B cell (primary cell): Measurements from ENCODE around the gene ZFYVE21. TPM values are rescaled to one million over a fixed set of nuclear protein-coding genes. Genes with fewer than 3 reads are reported as not detected.

Experiments used
- ATAC-seq: fragments of 200-7000 bp; cut with Tn5 transposase; one replicate; pipeline ENCODE4 v1.10.0; 2021; ENCODE audit warnings: low read depth, mild to moderate bottlenecking, moderate number of reproducible peaks, moderate library complexity
- CTCF ChIA-PET: fragments of 350-600 bp; sonication (Branson Sonifier 250); formaldehyde crosslinking; loops from one replicate; lab custom pipeline; 2021; ENCODE audit warnings: antibody characterized with exemption, inconsistent platforms; lab: Charles Lee
- POLR2A ChIA-PET: fragments of 350-600 bp; sonication (Branson Sonifier 250); formaldehyde crosslinking; loops from one replicate; lab custom pipeline; 2021; ENCODE audit warnings: antibody characterized with exemption; lab: Charles Lee
- DNase-seq: peaks from one replicate; pipeline ENCODE4 v3.0.0; 2013
- H2AFZ ChIP-seq: 2 replicates; pipeline ENCODE4 v1.6.1; 2012; ENCODE audit warnings: mild to moderate bottlenecking, low read depth, low read length; ENCODE audit not compliant: insufficient read depth, poor library complexity, severe bottlenecking
- H3K27ac ChIP-seq, 2 donors: 1 replicate in 1 of 2; 2 replicates in 1 of 2; pipeline ENCODE4 v1.5.1; 2012 to 2013; ENCODE audit warnings: low read length in 2 of 2, mild to moderate bottlenecking in 2 of 2, moderate library complexity in 1 of 2
- H3K27me3 ChIP-seq, 4 experiments: fragments of 200-600 bp in 1 of 4; sonication (generic) in 1 of 4; replicated peaks in 1 of 4; 1 replicate in 2 of 4; 2 replicates in 2 of 4; pipeline versions ENCODE4 v1.6.1 to v1.7.0; 2013 to 2016; ENCODE audit warnings: low read length in 3 of 4, mild to moderate bottlenecking in 2 of 4, mixed read lengths in 1 of 4, moderate library complexity in 1 of 4; ENCODE audit not compliant: insufficient read depth in 4 of 4, control insufficient read depth in 3 of 4; ENCODE audit errors: control extremely low read depth in 1 of 4
- H3K36me3 ChIP-seq, 2 experiments: replicated peaks in 1 of 2; 1 replicate in 1 of 2; 2 replicates in 1 of 2; pipeline versions ENCODE4 v1.6.1 to v1.7.1; 2013; ENCODE audit warnings: low read length in 1 of 2; ENCODE audit not compliant: insufficient read depth in 2 of 2, control insufficient read depth in 1 of 2; ENCODE audit errors: control extremely low read depth in 1 of 2, extremely low read depth in 1 of 2
- H3K4me1 ChIP-seq, 2 donors: fragments of 200-600 bp in 1 of 2; sonication (generic) in 1 of 2; 1 replicate in 1 of 2; 2 replicates in 1 of 2; pipeline versions ENCODE4 v1.5.1 to v1.6.1; 2013 to 2017; ENCODE audit warnings: low read length in 2 of 2; ENCODE audit not compliant: control insufficient read depth in 2 of 2, insufficient read depth in 2 of 2
- H3K4me2 ChIP-seq: replicated peaks from 2 replicates; pipeline ENCODE3; 2012; ENCODE audit warnings: mild to moderate bottlenecking, low read depth, low read length; ENCODE audit not compliant: poor library complexity, severe bottlenecking
- H3K4me3 ChIP-seq, 5 experiments: fragments of 200-600 bp in 1 of 5; sonication (generic) in 1 of 5; 1 replicate in 3 of 5; 2 replicates in 2 of 5; pipeline versions ENCODE4 v1.5.1 to v1.7.0; 2011 to 2016; ENCODE audit warnings: low read length in 4 of 5, mild to moderate bottlenecking in 4 of 5, low read depth in 2 of 5, control low read depth in 1 of 5, moderate library complexity in 1 of 5; ENCODE audit not compliant: insufficient read depth in 1 of 5; ENCODE audit errors: control extremely low read depth in 1 of 5, extremely low read depth in 1 of 5
- H3K79me2 ChIP-seq: fragments of 200-600 bp; sonication (generic); one replicate; pipeline ENCODE4 v1.6.0; 2016; ENCODE audit warnings: low read length; ENCODE audit not compliant: control insufficient read depth, insufficient read depth
- H3K9ac ChIP-seq: fragments of 200-600 bp; sonication (generic); 2 replicates; pipeline ENCODE4 v1.6.1; 2017; ENCODE audit warnings: mild to moderate bottlenecking, low read length, moderate library complexity
- H3K9me3 ChIP-seq, 3 donors: one replicate each; pipeline versions ENCODE4 v1.6.1 to v1.7.1; 2013; ENCODE audit warnings: low read length in 2 of 3; ENCODE audit not compliant: control insufficient read depth in 2 of 3, insufficient read depth in 1 of 3; ENCODE audit errors: control extremely low read depth in 1 of 3
- H4K20me1 ChIP-seq: 2 replicates; pipeline ENCODE4 v1.6.0; 2012; ENCODE audit warnings: mild to moderate bottlenecking, low read length; ENCODE audit not compliant: insufficient read depth, control insufficient read depth, poor library complexity, severe bottlenecking
- H3K27ac Mint-ChIP-seq: one replicate; pipeline ENCODE4 v1.8.0; 2021; ENCODE audit warnings: mixed read lengths
- H3K27me3 Mint-ChIP-seq: one replicate; pipeline ENCODE4 v1.8.0; 2021; ENCODE audit warnings: mixed read lengths
- H3K4me1 Mint-ChIP-seq: one replicate; pipeline ENCODE4 v1.8.0; 2021; ENCODE audit warnings: mixed read lengths
- H3K4me3 Mint-ChIP-seq: one replicate; pipeline ENCODE4 v1.8.0; 2021; ENCODE audit warnings: mixed read lengths
- H3K9me3 Mint-ChIP-seq: one replicate; pipeline ENCODE4 v1.8.0; 2022; ENCODE audit warnings: mixed read lengths; ENCODE audit not compliant: insufficient read depth
- CTCF ChIP-seq: fragments of 200-600 bp; IDR thresholded peaks from one replicate; pipeline ENCODE4 v1.8.0; 2022; ENCODE audit warnings: antibody characterized with exemption, mild to moderate bottlenecking
- EZH2 ChIP-seq: IDR thresholded peaks from 2 replicates; pipeline ENCODE4 v1.6.1; 2012; ENCODE audit warnings: borderline replicate concordance, low read depth, mild to moderate bottlenecking, moderate library complexity, low read length; ENCODE audit not compliant: insufficient read depth, poor library complexity, severe bottlenecking
- WGBS: methylation state at CpG from one replicate; pipeline ENCODE4 v1.1.5; 2013; ENCODE audit warnings: missing lambda C conversion rate; ENCODE audit not compliant: insufficient coverage; 5-methylcytosine and 5-hydroxymethylcytosine counted together
- intact Hi-C: fragments of 100-400 bp; cut with micrococcal nuclease; formaldehyde crosslinking; loops from one replicate; pipeline ENCODE4 v1.10.0; 2022
- polyA plus RNA-seq: library from polyadenylated mRNA; depleted of rRNA; stranded (reverse); fragments of >200 nt; gene quantifications from 2 replicates; pipeline ENCODE4 v1.2.3, GENCODE V29; 2012
- total RNA-seq, 2 donors: library from RNA; stranded (reverse); fragments of 120-200 nt in 1 of 2; gene quantifications; 1 replicate in 1 of 2; 2 replicates in 1 of 2; pipeline versions ENCODE4 v1.2.3 to v1.2.4, GENCODE V29; 2013 to 2022

The ZFYVE21 gene
- total and polyA plus RNA-seq, 2 donors (not counting 1 experiment from before 2014, with no cell fraction given): 17.0 to 18.6 TPM

GRCh38 chr14:103721334-103722120 is 5.9 kb downstream of the ZFYVE21 start:
- peaks cover 23% of the 10 kb centered on the region for H3K4me1 Mint-ChIP-seq
- Histone ChIP-seq H3K27ac (no peak overlapping the region), H3K9ac (no peak overlapping the region), H4K20me1 (peaks cover 31% of the 10 kb centered on the region), H3K4me2 (no peak overlapping the region), H3K36me3 (no peaks in the 10 kb centered on the region), H3K79me2 (peaks cover 33% of the 10 kb centered on the region), H3K27me3 (no peaks in the 10 kb centered on the region), H3K9me3 (no peaks in the 10 kb centered on the region), H3K4me3 (no peak overlapping the region), H3K4me1 (peaks cover 4 to 6% of the 10 kb centered on the region in 2 donors), H2AFZ (no peak overlapping the region)
- DNase-seq (no peak), ATAC-seq (no peak)
- no peak overlapping the region for H3K4me3 Mint-ChIP-seq
- no peaks in the 10 kb centered on the region for H3K9me3 Mint-ChIP-seq
- whole genome bisulfite sequencing: 98% methylated on average over 19 of the region's 26 CpGs
- TF ChIP-seq CTCF: no peak
- TF ChIP-seq EZH2: no peak
- ChIA-PET CTCF (interaction anchor here (0.6 kb wide), 1 partner anchor 363 kb away, joined by 3 read pairs; no protein-coding TSS in a partner anchor), POLR2A (no interaction called here)
- intact Hi-C loops: no loop called here
- H3K27me3 Mint-ChIP-seq: no peaks in the 10 kb centered on the region
- no peak overlapping the region for H3K27ac Mint-ChIP-seq

GRCh38 chr14:103723748-103724081 is 8.1 kb downstream of the ZFYVE21 start:
- POLR2A ChIA-PET: no interaction called here
- Mint-ChIP-seq H3K9me3 (no peaks in the 10 kb centered on the region), H3K27ac (no peak overlapping the region), H3K4me1 (peaks cover 5% of the 10 kb centered on the region), H3K27me3 (no peaks in the 10 kb centered on the region), H3K4me3 (no peak overlapping the region)
- H2AFZ ChIP-seq: no peak overlapping the region
- intact Hi-C loops: no loop called here
- TF ChIP-seq EZH2 (no peak), CTCF (no peak)
- peaks cover 0 to under 1% of the 10 kb centered on the region in 2 experiments for H3K36me3 ChIP-seq
- WGBS: 94% methylated on average over 6 of the region's 7 CpGs
- no peaks in the 10 kb centered on the region for H3K9me3 ChIP-seq
- no peak overlapping the region for H3K4me2 ChIP-seq
- peaks cover 0 to 2% of the 10 kb centered on the region in 2 donors for H3K4me1 ChIP-seq
- no peak for ATAC-seq
- H3K27ac ChIP-seq: no peak overlapping the region
- H3K79me2 ChIP-seq: peaks cover 13% of the 10 kb centered on the region
- H4K20me1 ChIP-seq: peaks cover 23% of the 10 kb centered on the region
- no peak overlapping the region for H3K4me3 ChIP-seq
- no peaks in the 10 kb centered on the region for H3K27me3 ChIP-seq
- no peak overlapping the region for H3K9ac ChIP-seq
- DNase-seq: no peak
- CTCF ChIA-PET: interaction anchor here (1.1 kb wide), 1 partner anchor 14 kb away, joined by 3 read pairs; no protein-coding TSS in a partner anchor
